ENCODE measurements around the gene METTL2A.
"Not testable (repeated sequence)": the region's sequence is repeated elsewhere in the genome, so short reads cannot be mapped to it uniquely, and the experiment has no call there.

GRCh38 chr17:62496344-62496743 is 72.6 kb downstream of the METTL2A start:
- TF ChIP-seq, protein P1, sequence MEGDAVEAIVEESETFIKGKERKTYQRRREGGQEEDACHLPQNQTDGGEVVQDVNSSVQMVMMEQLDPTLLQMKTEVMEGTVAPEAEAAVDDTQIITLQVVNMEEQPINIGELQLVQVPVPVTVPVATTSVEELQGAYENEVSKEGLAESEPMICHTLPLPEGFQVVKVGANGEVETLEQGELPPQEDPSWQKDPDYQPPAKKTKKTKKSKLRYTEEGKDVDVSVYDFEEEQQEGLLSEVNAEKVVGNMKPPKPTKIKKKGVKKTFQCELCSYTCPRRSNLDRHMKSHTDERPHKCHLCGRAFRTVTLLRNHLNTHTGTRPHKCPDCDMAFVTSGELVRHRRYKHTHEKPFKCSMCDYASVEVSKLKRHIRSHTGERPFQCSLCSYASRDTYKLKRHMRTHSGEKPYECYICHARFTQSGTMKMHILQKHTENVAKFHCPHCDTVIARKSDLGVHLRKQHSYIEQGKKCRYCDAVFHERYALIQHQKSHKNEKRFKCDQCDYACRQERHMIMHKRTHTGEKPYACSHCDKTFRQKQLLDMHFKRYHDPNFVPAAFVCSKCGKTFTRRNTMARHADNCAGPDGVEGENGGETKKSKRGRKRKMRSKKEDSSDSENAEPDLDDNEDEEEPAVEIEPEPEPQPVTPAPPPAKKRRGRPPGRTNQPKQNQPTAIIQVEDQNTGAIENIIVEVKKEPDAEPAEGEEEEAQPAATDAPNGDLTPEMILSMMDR (IDR thresholded peaks at IDR 0.05): not testable (repeated sequence)
- TF ChIP-seq POLR2A (IDR thresholded peaks at IDR 0.05): not testable (repeated sequence)

Measured in suprapubic skin (tissue), 3 donors.